ENCODE data around the gene ALDH3B1.

ALDH3B1 gene

DNA sequence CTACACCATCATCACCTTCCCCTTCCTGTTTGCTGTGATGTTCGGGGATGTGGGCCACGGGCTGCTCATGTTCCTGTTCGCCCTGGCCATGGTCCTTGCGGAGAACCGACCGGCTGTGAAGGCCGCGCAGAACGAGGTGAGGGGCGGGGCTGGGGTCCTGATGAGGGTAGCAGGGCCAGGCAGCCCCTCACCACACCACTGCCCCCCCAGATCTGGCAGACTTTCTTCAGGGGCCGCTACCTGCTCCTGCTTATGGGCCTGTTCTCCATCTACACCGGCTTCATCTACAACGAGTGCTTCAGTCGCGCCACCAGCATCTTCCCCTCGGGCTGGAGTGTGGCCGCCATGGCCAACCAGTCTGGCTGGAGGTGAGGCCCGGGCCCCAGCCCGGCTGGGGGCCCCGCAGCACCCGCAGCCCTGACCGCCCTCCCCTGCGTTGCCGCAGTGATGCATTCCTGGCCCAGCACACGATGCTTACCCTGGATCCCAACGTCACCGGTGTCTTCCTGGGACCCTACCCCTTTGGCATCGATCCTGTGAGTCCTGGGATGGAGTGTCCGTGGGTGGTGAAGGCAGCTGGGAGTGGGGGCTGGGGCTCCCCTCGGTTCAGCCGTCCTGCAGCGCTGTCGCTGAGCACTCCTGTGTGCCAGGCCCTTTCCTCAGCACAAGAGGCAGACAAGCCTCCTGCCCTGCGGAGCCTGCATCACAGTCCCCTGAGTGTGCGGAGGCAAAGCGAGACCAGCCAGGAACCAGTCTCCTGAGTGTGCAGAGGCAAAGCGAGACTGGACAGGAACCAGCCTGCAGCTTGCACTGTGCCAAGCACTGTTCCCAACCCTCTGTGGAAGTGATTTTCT lies 37.5 kb downstream of the ALDH3B1 start:
- DNase-seq, result no peak

DNA sequence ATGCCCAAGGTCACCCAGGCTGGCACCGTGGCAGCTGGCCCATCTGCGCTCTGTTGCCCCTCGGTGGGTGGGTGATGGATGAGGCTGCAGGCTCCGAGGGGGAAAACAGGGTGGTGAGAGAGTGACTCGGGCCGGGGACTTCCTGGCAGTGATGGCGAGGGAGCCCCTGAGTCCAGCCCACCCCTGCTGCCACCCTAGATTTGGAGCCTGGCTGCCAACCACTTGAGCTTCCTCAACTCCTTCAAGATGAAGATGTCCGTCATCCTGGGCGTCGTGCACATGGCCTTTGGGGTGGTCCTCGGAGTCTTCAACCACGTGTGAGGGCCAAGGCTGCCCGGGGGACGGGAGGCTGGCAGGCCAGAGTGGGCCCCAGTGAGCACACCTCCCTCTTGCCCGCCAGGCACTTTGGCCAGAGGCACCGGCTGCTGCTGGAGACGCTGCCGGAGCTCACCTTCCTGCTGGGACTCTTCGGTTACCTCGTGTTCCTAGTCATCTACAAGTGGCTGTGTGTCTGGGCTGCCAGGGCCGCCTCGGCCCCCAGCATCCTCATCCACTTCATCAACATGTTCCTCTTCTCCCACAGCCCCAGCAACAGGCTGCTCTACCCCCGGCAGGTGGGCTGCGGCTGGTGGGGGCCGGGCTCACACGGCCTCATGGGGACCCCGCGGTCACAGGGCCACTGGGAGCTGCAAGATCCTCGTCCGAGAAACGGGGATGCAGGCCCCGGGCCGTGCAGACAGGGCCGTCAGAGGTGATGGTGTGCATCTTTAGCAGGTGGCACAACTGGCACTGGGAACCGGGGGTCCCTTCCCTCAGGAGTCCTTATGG lies 38.8 kb downstream of the ALDH3B1 start:
- DNase-seq, result no peak

DNA sequence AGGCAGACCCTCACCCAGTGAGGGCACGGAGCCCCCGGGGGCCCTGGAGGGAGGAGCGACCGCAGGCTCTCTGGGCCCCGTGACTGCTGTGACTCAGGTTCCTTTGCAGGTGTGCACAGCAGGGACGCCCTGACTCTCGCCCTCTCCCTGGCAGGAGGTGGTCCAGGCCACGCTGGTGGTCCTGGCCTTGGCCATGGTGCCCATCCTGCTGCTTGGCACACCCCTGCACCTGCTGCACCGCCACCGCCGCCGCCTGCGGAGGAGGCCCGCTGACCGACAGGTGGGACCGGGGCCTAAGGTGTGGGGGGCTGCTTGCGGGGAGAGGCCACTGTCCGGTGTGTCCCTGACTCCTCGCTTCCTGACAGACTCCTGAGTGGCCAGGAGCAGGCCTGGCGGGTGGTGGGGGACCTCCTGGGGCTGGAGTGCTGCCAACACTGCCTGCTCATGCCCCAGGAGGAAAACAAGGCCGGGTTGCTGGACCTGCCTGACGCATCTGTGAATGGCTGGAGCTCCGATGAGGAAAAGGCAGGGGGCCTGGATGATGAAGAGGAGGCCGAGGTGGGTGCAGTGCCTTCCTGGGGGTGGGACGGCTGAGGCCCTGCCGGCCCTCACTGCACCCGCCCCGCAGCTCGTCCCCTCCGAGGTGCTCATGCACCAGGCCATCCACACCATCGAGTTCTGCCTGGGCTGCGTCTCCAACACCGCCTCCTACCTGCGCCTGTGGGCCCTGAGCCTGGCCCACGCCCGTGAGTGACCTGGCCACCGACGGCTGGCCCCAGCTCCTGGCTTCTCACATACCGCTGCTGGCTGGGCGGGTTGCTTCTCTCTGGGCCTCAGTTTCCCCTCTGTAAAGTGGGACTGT lies 39.6 kb downstream of the ALDH3B1 start:
- no peak for DNase-seq

DNA sequence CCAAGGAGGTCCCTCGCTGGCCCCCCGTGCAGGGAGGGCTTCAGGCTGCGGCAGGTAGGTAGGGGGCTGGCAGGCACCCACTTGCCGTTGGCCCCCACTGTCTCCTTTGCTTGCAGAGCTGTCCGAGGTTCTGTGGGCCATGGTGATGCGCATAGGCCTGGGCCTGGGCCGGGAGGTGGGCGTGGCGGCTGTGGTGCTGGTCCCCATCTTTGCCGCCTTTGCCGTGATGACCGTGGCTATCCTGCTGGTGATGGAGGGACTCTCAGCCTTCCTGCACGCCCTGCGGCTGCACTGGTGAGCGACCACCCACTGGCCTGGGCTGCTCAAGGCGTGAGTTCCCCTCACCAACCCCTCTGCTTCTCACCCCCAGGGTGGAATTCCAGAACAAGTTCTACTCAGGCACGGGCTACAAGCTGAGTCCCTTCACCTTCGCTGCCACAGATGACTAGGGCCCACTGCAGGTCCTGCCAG lies 40.3 kb downstream of the ALDH3B1 start:
- DNase-seq, result no peak

DNA sequence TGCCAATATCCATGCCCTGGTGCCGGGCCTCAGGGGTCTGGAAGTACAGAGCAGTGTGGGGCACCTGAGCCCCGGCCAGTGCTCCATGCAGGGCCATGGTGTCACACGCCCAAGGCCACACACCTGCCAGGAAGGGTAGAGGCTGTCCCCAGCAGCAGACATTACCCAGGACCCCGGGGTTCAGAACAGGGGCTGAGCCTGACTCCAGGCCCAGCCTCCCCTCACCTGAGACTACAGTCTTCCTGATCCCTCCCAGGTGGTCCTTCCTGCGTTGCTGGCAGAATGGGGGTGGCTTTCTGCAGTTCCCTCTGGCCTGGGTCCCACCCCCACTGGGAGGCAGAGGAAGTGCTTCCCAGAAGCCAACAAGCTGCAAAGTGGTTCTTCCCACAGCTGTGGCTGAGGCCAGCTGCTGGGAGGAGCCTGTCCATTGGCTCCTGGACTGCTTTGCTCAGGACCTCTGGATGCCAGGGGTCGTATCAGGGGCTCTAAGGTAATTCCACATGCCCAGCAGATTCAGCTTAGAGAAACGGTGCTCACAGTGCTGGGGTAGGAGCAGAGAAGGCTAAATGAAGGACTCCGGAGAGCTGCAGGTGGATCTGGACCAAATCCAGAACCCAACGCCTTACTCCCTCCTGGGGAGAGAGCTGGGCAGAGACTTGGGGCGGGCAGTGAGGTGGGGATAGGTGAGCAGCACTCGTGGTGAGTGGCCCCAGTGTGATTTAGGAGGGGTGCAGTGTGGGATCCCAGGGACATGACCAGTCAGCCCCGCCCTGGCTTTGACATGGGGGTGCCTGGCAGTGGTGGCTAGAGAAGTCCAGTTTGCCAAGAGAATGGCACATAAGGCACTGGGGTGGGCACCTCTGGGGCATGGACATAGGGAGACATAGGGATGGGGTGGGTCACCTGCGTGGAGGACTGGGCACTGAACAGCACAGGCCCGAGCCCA lies 41.3 kb downstream of the ALDH3B1 start:
- DNase-seq, result no peak

DNA sequence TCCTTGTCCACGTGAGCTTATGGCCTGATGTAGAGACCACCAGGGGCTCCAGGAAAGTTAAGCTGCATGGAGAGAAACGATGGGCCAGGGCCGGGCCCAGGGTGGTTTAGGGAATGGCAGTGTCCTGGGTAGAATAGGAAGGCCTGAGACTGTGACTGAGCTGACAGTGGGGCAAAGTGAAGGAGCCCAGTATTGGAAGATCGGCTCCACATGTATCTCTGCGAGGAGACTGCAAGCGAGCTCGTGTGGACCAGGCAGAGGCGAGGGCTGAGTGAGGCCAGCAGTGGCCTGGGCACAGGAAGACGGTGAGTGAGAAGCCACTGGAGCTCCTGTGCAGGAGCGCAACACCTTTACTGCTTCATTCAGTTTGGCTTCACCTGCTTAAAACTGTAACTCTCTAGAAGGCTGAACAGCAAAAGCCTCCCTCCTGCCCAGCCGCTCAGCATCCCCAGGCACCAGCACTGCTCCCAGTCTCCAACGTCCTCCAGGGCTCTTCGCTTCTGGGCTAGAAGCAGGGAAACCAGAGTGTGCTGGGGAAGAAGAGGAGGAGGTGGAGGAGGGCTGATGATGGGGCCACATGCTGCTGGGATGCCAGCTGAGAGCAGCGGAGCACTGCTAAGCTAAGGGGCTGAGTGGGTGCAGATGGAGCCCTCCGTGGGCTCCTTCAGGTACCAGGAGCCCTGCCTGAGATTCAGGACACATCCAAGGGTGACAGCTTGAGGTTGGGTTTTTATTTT lies 42.2 kb downstream of the ALDH3B1 start:
- DNase-seq, result no peak

DNA sequence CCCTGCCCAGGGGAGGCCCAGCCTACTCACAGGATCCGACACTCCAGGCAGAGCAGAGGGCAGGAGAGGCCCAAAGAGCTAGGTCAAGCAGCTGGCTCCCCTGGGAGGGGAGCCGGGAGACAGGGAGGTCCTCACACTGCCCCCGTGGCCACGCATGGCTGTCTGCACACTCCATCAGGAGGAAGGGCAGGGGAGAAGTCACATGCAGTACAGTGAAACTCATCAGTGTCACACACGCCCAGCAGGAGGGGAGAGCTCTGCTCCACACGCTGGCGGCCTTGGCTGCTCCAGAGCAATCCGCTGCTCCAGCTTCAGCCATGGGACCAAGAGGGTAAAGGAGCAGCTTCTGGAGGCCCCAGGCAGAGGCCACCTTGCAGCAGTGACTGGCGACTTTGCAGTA lies 43.0 kb downstream of the ALDH3B1 start:
- DNase-seq, result no peak

DNA sequence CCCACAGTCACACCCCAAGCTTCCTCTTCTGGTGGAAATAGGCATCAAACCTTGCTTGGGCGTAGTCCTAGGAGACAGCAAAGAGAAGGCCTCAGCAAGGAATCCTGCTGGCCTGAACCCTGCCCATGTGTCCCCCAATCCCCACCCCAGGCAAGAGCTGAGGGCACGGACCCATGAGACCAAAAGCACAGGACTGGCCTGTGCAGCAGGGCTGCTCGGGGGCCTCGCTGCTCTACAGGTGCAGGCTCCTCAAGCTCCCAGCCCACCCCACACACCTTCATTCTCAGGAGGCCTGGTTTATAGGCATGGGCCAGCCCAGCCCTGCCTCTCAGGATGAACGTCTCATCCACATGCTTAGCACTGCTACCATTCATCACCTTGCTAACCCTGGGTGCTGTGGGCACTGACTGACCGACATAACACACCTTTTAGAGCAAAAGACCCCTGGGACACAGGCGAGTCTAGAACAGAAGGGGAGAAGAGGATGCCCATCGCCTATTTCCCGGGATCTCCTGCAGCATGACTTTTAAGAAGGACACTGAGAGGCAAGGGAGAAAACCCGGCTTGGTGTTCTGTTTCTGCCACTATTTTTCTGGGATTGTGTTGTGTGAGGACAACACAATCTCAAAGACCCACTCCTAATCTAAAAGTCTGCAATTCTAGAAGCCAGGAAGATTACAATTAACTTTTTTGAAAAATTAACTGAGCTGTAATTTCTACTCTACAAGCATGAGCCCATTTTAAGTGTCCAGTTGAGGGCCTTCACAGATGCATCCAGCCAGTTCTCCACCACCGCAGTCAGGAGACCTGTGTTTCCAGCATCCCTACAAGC lies 44.1 kb downstream of the ALDH3B1 start:
- DNase-seq, result no peak

DNA sequence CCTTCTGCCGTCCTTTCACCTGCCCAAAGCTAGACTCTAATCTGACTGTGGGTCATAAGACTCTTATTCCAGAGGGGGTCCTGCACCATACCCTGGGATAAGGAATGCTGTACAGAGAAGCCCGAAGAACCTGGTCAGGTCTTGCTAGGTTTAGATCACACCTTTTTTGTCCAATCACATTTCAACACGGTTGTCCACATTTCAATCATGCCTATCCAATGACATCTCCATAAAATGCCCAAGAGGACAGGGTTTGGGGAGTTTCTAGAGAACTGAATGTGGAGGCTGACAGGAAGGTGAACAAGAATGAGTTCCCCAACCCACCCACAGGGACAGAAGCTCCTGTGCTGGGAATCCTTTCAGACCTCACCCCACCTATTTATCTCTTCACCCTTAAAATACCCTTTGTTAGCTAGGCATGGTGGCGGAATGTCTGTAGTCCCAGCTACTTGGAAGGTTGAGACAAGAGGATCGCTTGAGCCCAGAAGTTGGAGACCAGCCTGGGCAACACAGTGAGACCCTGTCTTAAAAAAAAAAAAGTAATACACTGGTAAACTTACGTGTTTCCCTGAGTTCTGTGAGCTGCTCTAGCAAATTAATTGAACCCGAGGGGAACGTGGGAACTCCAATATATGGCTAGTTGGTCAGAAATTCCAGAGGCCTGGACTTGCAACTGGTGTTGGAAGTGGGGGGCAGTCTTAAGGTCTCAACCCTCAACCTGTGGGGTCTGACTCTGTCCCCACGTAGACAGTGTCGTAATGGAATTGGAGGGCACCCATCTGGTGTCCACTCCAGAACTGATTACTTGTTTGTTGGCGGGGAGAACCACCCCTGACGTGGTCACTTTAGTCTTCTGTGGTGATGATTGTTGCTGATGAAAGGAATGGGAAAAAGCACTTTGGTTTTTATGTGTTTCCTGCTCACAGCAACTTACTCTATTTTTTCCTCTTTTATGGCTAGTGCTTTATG lies 46.5 kb downstream of the ALDH3B1 start:
- no peak for DNase-seq

DNA sequence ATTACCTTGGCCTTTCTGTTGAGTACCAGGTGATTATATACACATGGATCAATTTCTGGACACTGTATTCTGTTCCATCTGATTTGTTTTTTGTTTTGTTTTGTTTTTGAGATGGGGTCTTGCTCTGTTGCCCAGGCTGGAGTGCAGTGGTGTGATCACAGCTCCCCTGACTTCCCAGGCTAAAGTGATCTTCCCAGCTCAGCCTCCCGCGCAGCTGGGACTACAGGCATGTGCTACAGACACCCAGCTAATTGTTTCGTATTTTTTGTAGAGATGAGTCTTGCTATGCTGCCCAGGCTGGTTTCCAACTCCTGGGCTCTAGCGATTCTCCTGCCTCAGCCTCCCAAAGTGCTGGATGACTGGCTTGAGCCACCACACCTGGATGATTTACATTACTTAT lies 47.7 kb downstream of the ALDH3B1 start:
- no peak for DNase-seq

DNA sequence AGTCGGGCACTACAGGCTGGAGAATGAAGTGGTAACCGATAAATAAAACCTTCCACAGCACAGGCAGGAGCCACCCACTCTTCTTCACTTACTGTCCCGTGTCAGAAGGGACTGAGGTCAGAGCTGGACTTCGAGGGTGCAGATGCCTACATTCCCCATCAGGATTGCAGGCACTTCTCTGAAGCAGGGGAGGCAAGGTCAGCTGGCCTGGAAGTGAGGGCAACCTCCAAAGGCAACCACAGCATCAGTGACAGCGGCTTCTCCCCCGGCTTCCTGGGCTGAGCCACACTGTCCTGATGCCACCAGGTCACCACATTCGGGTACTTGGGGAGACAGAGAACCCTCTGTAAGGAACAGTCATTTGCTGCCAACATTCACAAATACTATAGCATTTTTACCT lies 51.4 kb downstream of the ALDH3B1 start:
- no peak for DNase-seq

DNA sequence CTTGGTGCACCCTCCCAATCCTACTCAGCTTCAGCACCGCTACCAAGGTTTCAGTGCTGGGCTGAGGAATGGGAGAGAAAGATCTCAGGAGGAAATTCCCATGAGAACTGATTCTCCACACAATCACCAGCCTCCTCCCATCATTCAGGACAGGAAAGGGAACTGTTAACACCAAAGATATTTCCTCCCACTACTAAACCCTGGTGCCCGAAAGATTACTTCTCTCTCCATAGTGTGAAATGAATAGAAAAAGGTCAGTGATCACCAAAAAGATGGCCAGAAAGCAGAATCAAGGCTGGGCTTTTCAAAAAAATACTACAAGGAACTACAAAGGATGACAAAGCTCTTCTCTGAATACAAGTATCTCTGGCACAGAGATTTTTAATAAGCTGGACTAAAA lies 54.8 kb downstream of the ALDH3B1 start:
- DNase-seq, result no peak

DNA sequence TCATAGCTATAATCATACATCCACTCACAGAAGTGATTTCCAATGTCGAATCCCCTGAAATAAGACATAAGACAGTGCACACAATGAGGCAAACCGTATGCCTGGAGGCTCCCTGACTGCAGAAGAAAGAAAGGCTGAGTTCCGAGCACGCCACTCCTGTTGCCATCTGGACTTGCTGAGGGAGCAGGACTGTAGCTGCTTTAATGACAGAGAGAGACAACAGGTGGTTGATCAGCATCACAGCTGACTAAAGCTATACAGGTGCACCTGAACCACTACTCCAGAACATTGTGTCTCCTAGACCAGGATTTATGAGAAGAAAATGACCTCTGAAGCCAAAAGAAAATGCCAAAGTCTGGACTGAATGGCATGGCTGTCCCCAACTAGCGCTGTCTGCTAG lies 55.7 kb downstream of the ALDH3B1 start:
- no peak for DNase-seq

DNA sequence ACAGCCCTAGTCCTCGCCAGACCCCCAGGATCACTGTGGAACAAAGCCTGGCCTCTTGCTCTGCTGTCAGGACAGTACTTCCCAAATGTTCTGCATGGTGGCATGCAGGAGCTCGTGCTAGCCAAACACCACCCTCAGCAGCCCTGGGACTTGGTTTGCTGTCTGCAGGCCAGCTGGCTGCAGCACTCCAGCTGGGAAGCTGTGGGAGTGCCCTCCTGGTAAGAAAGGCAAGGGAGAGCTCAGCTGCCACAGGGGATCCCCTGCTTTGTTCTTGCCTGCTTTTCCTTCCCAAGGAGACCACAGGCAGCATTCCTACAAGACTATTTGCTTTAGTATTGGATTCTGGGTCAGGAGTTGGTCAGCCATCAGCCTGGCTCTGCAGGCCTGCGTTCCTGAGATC lies 56.6 kb downstream of the ALDH3B1 start:
- no peak for DNase-seq

DNA sequence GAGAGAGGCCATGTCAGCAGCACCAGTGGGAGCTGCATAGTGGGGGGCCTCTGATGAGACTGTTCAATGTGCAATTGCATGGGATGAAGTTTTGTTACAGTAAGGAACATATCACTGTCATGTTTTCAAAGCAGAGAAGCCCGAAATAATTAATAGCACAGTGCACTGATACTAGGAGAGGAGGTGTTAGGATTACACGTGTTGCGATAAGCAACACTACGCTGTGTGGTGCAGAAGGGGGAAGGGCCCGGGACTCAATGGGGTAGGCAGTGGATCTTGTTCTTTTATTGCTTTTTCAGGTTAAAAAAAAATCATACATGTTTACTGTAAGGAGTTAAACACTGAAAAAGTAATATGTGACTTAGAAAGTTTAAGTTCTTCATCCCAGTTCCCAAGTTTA lies 57.9 kb downstream of the ALDH3B1 start:
- DNase-seq, result no peak

DNA sequence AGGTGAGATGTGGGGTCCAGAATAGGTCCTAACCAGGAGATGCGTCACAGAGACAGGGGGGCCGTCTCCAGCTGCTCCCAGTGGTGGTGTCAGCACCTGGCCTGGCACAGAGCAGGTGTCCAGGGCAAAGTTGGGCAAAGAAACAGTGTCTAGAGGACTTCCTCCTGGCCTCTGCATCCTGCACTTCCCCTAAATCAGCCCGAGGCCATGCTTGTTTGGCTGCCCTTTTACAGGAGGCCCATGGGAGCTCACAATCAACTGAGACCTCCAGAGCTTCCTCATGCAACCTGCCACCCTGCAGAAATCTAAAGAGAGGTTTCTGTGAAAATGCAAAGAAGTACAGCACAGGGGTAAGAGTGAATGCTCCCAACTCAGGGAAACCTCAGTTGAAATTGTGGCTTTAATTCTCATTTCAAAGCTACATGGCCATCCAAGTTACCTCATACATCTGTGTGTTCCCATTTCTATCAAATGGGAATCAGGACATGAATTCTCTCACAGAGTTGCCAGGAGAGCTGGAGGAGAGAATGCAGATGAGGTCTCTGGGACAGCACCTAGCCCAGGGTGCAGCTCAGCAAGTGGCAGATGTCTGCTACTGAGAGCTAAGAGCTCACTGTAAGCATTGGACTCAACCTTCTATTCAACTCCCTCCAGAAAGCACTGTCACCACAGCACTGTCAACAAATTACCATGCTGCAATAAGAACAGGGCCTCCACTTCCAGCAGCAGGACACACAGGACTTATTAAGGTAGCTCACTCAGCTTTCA lies 61.3 kb downstream of the ALDH3B1 start:
- DNase-seq, result no peak

DNA sequence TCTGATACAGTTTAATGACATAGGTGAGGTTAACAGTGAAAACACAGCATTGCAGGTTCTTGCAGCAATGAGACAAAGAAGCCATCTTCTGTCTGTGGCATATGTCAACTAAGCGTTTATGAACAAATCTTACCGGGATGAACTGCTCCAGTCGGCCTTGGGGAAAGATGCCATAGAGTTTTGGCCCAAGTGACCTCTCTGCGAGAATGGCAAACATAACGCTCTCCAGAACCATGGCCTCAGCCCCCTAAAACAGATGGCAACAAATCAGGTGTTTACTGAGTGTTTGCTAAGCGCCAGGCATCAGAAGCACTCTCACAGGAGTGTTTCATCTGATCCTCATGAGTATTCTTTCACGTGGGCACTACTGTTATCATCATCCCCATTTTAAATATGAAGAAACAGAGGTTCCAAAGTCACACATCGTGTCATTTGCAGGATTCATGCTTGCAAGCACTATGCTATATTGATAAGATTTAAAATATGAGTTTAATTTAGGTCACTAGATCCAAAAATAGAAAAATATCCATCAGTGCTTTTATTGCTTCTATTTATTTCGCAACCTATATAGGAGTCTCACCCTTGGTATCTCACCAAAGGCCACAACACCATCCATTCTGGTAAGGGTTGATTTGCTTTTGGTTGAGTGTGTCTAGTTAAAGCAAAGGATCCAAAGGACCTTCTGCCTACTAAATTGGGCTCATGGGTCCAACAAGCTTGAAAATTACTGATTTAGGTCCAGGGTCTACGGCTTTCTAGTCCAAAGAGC lies 64.6 kb downstream of the ALDH3B1 start:
- DNase-seq, result no peak
